Activated CD8-positive, alpha-beta memory T cell treated with anti-CD3 and anti-CD28 coated beads, Interleukin-2, amount 50 U/mL, for 4 hours (primary cell): Measurements from ENCODE around the gene ABTB2.

Experiments
- DNase-seq: peaks from one replicate; pipeline ENCODE4 v3.0.0-alpha.2; 2020

The ABTB2 gene

DNA sequence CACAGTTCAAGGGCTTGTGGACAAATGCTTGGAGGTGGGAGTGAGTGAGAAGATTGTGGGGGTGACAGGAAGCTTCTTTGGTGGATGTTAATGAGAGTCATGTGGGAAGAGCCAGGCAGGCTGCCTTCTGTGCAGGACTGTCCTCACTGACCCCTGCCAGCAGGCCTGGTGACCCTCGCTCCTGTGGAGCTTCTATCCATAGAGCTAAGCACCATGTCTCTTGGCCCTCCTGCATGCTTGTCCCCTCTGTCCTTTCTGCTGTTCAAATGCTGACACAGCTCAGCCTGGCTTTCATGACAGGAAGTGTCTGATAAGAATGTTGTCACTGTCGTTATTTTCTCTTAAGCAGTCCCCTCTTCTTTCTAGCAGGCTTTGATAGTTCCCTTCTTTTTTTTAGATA lies 214.8 kb downstream of the ABTB2 start:
- no peak for DNase-seq

DNA sequence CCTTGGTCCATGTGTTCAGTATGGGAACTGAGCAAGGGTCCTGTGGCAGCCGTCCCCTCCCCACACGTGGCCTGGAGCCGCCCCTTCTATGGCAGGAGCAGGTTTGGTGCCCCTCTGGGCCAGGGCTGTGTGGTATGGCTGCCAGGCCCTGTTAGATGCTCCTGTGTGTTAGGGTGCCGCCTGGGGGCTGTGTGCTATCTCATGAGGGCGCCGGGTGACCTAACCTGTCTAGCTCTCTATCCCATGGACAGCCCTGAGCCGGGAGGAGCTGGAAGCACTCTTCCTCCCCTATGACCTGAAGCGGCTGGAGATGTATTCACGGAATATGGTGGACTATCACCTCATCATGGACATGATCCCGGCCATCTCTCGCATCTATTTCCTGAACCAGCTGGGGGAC lies 217.7 kb downstream of the ABTB2 start:
- no peak for DNase-seq

DNA sequence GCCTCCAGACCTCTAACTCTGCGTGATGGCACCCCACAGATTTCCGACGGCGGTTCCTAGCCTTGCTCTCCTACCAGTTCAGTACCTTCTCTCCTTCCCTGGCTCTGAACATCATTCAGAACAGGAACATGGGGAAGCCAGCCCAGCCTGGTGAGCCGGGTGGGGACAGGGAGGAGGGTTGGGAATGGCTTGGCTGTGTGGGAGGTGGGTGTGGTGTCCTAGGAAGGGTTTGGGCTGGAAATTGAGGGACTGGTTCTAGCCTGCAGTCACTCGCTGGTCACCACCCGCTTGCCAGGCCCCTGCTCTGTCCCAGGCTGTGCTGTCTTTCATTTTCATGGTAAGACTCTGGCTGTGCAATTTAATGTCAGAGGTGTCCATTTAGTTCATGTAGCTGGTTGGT lies 218.5 kb downstream of the ABTB2 start:
- no peak for DNase-seq

DNA sequence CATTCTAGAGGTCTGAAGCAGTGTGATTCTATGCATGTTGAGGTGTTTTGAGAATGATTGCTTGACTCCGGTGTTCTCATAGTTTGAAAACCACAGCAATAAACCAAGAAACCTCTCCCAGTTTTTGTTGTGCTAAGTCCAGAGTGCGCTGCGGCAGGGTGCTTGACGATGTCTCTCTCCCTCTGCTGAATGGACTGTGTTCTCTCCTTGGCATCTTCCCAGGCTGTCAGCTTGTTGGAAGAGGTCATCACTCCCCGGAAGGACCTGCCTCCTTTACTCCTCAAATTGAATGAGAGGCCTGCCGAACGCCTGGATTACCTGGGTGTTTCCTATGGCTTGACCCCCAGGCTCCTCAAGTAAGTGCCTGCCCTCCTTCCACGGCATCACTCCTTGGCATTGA lies 221.4 kb downstream of the ABTB2 start:
- no peak for DNase-seq

DNA sequence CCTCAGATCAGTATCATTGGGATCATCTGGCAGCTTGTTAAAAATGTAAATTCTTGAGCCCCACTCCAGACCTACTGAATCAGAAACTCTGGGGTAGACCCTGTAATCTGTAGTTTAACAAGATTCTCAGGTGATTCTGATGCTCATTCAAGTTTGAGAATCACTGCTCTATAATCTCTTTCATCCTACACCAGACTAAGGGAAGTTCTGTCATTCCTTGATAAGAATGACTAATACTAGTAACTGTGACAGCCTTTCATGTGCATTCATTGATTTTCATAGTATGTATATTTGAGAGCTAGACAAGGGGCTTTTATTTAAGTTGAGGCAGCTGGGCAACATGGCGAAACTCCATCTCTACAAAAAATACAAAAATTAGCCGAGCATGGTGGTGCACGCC lies 222.4 kb downstream of the ABTB2 start:
- no peak for DNase-seq

DNA sequence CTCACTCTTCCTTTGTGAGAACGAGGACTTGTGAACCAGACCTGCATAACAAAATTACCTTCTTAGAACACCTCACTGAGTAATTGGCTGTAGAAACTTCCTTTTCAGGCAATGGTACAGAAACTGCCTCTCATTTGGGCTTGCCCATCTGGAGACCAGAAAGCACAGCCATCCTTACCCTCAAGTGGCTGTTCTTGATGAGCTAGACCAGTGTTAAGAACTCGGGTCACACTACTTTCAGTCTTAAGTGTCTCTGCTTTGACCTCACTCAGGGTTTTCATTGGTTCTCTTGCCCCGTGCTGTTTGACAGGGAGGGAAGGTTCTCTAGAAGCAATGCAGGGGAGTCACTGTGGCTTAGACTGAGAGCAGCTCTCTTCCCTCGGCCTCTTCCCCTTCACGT lies 223.0 kb downstream of the ABTB2 start:
- DNase-seq: no peak

DNA sequence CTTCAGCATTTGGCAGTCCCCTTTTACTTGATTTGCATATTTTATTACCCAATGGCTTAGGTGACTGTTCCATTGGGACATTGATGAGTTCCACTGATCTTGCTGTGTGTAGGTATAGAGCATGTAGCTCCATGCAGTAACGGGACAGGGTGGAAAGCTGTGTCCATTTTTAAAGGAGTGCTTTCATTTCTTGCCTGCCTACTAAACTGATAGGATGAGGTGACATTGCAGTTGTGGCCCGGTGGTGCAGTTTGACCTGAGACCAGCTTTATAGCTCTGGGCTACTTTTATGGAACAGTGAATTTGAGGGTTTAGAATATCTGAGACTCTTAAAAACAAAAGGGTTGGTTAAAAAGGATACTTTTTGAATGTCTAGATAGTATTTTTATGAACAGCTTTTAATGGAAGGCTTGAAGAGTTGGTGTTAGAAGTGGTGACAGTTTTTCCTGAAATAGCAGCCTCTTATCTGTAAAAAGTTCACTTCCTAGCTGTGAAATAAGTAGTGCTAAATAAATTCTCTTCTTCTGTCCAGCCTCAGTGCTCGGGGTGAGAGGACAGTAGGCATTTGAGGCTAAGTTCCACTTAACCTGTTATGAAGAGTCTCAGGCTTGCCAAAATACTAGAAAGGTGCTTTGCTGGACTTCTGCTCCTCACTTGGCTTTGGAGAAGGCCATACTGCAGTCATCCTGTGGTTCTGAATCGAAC lies 225.4 kb downstream of the ABTB2 start:
- DNase-seq: no peak

DNA sequence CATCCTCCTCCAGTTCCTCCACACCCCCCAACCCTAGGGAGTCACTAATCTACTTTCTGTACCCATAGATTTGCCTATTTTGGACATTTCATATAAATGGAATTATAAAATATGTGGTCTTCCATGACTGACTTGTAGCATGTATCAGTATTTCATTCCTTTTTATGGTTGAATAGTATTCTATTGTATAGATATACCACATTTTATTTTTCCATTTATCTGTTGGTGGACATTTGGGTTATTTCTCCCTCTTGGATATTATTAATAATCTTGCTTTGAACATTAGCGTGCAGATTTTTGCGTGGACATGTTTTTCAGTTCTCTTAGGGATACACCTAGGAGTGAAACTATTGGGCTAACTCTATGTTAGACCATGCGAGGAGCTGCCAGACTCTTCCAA lies 229.0 kb downstream of the ABTB2 start:
- no peak for DNase-seq

DNA sequence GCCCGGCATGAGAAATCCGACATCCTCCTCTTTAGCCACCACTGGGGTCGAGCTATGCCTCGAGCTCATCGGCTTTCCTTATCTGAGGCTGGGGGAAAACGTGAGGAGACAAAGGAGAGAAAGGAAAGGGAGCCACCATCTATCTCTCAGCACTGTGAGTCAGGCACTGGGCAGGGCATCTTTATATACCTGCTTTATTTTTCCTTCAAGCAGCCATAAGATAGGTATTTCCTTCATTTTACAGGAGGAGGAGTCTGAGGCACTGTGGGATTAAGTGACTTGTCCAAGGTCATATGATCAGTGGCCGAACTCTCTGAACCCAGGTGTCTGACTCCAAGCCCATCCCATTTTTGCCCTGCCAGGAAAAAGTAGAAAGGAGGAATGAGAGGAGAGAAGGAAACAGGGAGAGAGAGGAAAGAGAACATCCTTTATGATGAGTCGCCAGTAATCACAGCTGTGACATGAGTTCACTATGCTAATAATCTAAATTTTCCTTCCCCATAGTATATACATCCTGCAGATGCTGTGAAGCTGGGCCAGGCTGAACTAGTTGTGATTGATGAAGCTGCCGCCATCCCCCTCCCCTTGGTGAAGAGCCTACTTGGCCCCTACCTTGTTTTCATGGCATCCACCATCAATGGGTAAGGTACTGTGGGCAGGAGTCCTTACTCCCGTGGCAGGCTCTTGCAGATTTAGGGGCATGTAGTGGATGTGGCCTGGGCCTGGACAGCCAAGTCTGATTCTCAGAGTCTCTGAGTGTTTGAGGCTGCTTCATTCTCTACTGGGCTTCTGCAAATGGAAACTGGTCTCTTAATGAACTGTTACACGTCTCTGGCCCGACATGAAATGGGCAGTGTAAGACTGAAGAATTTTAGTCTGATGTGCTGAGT lies 230.6 kb downstream of the ABTB2 start:
- DNase-seq: no peak

DNA sequence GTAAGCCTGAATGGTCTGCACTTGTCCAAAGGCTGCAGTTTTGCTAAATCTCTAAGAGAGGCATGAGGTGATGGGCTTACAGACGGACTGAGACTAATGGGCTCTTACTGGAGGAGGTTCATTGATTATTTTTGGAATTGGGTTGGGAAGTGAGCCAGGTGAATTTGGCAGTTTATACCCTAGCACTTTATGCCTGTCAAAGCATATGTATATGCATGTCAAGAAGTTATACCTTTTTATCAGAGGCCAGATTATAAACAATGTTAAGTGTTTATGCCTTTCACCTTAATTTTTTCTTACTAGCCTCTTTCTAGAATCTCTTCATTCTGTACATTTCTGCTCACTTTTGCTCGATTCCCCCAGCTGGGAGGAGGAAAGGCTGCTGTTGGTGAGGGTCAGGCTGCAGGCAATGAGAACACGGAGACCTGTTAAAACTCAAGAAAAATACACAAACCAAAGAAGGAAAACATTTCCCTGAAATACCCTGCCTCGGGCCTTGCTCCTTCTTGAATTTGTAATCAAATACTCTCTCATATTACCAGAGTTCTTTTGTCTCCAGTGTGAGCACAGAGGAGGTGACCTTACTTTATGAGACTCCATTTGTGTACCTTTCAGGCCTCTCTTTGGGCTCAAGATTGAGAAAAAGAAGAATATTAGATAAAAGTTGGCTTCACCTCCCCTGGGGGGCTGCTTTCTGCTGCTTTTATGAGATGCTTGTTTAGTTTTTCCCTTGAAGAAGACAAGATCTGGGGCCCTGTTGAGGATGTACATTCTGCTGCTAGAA lies 232.7 kb downstream of the ABTB2 start:
- no peak for DNase-seq

DNA sequence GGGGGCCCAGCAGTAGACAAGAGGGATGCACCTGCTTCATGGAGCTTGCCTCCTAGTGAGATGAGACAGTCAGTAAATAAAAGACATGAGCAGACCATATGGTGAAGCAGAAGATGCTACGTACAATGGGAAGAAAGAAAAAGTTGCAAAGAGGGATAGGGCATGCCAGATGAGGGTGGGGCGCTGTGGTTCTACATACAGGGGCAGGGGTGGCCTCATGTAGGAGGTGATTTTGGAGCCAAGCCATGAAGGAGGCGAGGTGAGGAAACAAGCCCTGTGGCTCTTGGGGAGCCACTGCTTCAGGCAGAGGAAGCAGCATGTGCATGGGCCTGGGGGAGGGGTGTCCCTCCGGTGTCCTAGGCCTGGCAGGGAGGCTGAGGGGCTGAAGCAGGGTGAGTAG lies 237.2 kb downstream of the ABTB2 start:
- no peak for DNase-seq

DNA sequence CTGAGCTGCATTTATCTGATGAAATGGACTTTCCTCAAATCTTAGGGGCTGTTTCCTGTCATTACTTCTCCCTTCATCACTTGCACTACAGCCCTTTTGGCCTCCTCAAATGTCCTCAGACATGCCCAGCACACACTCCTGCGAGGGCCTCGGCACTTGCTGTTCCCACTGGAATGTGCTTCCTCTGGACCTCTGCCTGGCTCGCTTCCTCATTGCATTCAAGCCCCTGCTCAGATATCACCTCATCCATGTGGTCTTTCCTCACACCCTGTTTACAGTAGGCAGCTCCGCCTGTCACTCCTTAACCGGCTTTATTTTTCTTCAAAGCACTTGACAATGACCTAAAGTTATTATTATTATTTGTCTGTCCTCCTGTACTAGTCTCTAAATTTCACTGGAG lies 243.3 kb downstream of the ABTB2 start:
- DNase-seq: no peak

DNA sequence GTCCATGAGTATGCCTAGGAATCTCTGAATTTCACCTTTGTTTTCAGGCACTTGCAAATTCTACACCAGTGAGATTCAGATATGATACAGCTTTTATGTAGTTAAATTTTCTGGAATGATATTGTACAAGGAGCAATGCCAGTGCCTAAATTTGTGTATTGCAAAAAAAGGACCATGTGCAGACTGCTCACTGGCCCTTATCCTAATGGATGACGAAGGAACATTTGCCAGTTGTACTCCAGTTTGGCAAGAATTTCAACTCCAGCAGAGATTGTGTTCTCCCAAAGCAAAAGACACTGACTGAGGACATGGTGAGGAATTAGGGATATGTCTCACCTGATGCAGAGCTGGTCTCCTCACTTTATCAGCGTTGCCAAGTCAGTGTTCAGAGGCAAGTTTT lies 243.8 kb downstream of the ABTB2 start:
- DNase-seq: no peak

DNA sequence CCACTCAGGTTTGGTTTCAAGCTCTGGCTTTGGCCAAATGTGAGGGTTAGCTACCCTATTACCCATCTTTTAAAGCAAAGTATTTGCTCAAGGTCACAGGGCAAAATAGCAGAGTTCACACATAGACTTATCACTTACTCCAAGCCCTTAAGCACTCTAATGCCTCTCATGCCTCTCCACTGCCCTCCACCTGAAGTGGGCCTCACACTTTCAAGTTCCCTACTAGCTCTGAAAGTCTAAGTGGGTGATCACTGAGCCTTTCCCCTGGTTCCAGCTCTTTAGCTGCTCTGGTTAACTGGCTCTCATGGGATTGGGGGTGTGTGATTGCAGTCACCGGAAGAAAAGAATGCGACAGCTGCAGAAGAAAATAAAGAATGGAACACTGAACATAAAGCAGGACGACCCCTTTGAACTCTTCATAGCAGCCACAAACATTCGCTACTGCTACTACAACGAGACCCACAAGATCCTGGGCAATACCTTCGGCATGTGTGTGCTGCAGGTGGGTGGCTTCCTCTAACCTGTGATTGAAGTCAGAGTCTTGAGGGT lies 246.0 kb downstream of the ABTB2 start:
- no peak for DNase-seq

DNA sequence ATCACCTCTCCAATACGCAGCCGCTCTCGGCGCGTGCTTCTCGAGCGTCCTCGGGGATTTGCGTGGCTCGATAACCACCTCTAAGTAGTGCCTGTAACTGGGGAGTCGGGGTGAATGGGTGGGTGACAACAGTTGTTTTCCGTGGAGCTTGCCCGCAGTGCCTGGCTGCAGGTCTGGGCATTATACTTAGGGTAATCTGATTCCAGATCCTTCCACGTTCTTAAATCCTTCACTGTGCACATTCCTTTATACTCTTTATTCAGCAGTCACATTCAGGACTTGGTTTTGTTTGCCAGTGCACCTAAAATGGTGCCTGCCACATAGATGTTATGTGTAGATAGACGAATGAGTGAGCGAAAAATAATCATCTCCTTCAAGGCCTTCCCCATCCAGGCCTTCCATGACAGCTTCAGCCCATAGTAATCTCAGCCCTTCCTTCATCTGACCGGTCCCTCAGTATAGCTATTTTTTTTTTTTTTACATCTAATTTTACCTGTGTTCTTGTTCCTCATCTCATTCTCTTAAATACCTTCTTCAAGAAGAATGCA lies 251.8 kb downstream of the ABTB2 start:
- no peak for DNase-seq

DNA sequence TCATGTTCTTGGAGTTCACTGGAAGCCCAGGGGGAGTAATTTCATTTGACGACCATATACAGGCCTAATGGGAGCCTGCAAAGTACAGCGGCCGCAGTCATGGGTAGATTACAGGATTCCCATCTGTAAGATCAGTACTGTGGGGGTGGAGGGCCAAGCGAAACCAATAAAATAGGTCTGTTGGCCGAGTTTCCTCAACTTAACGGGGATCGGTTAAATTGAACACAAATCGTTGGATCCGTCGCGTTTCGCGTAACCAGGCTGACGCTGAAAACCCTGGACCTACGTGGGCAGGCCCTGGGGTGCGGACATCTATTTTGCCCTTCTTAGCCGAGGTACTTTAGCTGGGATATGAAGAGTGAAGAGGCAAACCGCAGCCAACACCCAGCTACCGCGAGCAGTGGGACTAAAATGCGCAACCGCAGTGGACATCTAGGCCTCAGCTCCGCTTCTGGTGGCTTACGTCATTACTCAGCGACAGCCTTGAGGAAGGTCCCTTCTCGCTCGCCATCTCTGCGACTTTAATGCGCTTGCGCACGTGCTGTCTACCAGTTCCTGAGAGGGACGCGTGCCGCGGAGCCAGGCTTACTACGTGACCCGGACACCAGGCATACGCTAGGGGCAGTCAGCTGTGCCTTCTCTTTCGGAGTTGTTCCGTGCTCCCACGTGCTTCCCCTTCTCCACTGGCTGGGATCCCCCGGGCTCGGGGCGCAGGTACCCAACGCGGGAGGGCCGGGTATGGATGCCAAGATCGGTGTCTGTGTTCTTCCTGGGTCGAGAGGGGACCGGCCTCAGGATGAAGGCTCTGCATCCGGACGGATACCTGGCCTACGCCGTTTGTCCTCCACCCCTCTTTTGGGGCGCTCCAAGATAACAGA lies 252.5 kb downstream of the ABTB2 start, which contains the start of gene NAT10:
NAT10 (plus strand) TSS at position 551 of the 878 bp plus-strand sequence. CDS start 2,597 bp downstream, outside the sequence.
- DNase-seq: peak; percentile 97

DNA sequence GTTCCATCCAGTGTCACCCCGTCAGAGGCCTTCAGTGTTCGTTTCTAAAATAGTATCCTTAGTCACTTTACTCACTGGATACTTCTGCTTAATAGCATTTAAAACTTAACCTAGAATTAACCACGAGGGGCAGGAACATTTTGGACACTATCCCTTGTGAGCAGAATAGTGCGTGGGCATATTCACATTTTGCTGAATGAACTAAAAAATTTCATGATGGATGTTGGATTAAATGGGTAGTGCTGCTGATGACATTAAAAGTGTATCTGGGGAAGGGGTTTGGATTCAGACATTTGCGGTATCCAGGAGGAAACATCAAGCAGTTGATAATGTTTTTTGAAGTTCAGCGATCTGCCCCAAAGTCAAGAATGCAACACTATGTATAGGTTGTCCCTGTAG lies 253.1 kb downstream of the ABTB2 start:
- DNase-seq: no peak
